ENCODE data around the gene NLGN3.
"Not testable (repeated sequence)": the region's sequence is repeated elsewhere in the genome, so short reads cannot be mapped to it uniquely, and the experiment has no call there.

NLGN3 gene

DNA sequence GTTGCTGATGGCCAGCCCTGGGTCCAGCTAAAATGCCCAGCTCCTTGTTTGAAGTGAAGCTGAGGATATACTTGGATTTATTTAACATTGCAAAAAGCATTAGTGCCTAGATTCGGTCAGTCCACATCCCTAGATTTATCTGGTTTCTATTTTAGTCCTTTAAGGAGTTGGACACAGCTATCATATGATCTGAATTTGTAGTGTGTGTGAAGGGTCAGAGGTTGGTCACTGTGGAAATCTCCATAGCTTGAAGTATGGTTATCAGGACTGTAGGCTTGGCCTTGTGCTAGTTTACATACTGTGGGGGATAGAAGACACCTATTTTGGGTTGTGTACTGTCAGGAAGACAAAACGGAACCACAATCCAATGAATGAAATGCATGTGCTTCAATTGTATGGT, 28.8 kb downstream of the NLGN3 start:
- no peak for DNase-seq

DNA sequence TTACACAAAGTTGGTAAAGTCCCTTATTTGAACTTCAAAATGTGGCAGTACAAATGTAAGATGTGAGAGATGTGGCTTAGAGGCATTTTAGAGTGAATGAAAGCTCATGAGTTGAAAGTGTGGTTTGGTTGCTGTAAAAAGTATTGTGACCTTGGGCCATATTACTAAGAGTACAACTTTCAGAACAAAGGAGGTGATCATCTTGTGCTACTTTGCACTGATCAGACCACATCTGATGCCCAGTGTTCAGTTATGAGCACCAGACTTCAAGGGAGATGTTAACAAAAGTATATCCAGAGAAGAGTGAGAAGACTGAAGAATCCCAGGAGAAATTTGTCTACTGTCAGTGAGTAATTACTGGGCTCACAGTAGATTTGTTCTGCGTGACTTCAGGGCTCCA, 30.2 kb downstream of the NLGN3 start:
- no peak for DNase-seq

DNA sequence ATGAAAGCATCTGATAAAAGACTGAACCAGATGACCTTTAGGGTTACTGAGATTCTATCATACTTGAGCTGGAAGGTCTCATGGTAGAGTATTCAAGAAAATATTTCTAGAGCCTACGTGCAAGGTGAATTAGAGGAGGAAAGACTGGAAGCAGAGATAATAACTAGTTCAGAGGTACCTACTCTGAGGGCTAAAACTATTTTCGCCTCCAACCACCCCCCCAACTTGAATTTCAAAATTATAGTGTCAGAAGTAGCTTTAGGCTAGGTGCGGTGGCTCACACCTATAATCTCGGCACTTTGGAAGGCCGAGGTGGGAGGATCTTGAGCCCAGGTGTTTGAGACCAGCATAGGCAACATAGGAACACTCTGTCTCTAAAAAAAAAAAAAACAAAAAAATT, 30.9 kb downstream of the NLGN3 start:
- DNase-seq, result no peak

DNA sequence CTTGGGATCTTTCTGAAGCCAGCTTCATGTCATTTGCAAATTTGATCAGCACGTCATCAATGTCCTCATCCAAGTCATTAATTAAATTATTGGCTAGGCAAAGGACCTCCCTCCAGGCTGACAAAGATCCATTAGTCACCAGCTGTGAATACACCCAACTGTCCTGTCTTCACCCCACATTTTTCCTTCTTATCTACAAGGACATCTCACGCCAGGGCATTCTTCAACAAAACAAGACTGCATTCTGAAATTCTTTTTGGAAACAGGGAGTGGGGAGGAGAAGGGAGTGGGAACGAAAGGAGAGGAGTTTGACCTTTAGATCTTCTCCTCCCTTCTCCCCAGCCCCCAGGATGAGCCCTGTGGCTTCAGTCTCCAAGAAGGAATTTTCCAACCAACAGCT, 32.7 kb downstream of the NLGN3 start:
- no peak for DNase-seq

DNA sequence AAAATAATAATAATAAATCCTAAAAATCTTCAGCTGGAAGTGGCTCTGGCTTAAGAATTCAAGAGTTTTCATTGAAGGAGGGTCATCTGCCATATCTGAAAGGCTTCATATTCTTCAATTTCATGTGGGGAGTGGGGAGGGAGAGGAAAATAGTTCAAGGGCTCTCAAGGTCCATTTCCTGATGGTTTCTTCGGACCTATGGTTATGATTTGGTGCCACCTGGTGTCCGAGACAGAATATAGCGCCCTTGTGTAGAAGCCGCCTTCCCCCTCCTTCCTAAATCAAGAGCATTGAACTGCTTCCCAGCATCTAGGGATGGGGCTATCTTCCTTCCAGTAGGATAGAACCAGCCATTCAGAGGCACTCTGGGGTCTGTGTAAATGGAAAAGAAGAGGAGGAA, 34.3 kb downstream of the NLGN3 start:
- peak; percentile 68 for DNase-seq

DNA sequence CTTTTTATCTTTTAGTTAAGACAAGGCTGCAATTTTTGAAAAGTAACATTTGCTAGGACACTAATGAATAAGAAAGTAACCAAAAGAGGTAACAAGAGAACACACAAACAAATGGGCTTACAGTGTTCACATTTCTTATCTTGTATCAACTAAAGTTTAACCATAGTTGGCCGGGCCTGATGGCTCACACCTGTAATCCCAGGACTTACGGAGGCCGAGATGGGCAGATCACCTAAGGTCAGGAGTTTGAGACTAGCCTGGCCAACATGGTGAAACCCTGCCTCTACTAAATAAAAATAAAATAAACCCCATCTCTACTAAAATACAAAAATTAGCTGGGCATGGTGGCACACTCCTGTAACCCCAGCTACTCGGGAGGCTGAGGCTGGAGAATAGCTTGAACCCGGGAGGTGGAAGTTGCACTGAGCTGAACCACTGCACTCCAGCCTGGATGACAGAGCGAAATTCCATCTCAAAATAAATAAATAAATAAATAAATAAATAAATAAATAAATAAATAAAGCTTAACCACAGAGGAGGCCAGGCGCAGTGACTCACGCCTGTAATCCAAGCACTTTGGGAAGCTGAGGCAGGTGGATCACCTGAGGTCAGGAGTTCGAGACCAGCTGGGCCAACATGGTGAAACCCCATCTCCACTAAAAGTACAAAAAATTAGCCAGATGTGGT, 36.1 kb downstream of the NLGN3 start:
- DNase-seq, result not testable (repeated sequence)

DNA sequence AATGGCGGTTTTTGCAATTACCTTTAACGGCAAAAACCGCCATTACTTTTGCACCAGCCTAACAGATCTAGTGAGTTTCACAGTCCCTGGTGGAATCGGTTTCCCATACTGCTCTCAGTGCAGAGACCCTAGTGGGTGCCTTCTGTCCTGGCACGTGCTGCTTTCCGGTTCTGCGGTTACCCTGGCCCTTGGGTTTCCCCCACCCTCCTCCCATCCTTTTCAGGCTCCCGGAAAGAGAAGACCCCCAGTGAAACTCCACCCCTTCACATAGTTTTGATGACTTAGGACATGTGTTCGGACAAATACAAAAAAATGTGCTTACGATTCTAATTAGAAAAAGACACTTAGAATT, 36.9 kb downstream of the NLGN3 start:
- DNase-seq, result peak; percentile 48

DNA sequence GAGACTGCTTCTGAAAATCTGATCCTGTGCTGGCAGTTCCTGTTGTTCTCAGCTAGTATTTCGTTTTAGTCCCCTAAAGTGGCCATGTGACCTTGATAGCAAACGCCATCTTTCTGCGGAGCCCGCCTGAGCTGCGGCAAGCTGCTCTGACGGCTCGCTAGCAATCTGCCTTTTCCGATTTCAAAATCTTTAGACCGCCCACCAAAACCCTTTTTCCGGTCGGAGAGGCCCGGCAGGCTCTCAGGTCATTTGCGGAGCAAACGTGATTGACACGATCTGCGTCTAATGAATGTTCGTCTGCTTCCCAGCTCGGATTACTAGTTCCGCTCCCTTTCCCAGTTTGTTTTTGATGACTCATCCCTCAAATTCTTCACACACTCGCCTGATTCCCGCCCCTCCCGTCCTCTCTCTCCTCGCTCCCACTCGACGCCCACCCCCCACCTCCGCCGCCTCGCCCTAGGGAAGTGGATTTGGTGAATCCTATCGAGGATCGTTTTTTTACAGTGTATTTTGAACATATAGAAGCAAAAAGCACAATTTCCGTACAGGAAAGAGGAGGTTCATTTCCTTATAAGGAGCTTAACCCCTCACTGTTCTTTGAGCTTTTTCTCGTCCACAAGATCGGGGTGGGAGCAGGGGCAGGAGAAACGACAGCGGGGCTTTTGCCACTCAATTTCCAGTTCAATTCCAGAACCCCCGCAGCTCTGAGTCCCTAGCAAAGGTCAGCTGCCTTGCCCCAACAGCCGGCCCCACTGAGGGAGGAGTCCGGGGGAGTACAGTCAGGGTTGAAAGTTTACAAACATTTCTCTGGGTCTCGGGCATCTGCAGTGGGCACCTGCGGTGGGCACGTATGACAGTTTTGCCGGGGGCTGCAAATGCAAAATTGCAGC, 37.5 kb downstream of the NLGN3 start:
- DNase-seq, result peak; percentile 97

DNA sequence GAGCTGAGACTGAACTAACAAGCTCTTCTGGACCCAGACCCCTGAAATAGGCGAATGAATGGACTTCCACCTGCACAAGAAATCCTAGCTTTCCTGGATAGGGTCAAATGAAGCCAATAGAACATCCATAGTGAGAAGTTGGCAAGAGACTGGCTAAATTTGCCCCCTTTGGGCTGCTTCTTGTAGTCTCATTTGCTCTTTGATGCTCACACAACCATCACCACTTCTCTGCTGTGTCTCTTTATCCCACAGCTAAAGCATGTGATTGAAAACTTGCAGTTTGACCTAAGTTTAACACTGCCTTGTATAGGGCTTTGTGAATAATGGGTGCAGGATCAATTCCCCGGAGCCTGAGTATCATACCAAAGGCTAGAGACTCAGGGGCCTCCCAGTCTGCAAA, 38.2 kb downstream of the NLGN3 start:
- no peak for DNase-seq

DNA sequence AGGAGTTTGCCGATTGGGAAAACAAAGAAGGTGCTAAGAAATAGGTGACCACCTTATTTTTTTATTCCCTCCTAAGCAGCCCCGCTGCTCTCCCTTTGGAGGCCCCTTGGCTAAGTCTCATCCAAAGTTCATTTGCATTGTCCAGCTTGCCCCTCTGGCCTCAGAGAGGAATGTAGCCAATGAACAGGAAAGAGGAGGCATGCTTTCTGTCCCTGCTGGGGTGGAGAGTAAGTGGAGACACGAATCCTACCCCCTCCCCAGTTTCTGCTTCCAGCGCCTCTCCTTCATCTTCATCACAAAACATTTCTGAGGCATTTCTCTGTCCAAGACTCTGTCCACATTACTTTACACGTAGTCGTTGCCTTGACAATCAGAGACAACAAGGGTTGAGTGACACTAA, 38.7 kb downstream of the NLGN3 start:
- no peak for DNase-seq

DNA sequence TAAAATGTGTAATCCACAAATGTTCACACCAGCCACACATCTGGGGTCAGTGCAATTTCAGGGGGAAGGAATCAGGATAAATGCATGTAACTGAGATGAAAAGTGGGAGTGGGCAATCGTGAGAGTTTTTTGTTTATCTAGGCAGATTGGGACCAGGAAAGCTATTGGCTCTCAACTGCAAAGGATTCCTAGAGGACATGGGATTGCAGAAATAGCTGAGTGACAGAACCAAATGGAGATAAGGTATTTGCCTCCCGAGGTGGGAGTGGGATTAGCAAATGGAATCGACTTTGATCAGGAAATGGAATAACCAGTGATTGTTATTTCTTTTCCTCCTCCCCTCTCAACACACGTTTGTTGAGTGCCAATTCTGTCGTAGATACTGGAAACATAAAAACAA, 39.5 kb downstream of the NLGN3 start:
- no peak for DNase-seq

DNA sequence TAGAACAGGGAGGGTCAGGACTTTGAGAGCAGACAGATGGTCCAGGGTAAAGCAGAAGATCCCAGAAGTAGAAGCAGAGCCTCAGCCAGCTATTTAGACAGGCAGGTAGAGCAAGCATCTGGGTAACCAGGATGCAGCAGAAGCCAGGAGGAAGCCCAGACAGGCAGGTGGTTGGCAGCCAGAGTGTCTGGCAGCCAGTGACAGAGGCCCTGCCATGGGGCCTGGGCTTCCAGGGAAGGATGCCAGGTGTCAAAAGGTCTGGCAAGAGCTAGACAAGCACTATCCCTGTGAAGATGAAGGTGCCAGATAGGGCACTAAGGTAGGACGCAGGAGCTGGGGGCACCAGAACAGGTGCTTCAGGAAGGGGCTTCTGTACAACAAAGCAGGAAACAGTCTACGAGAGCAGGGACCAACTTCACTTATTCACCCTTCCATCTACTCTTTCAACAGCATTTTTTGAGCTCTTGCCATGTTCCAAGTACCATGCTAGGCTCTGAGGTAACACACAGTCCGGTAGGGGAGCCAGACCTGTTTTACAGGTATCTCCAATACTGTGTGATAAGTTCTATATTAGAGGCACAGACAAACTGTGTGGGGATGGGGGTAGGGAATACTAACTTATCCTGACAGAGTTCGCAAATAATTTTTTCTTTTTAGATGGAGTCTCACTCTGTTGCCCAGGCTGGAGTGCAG, 40.3 kb downstream of the NLGN3 start:
- DNase-seq, result no peak

DNA sequence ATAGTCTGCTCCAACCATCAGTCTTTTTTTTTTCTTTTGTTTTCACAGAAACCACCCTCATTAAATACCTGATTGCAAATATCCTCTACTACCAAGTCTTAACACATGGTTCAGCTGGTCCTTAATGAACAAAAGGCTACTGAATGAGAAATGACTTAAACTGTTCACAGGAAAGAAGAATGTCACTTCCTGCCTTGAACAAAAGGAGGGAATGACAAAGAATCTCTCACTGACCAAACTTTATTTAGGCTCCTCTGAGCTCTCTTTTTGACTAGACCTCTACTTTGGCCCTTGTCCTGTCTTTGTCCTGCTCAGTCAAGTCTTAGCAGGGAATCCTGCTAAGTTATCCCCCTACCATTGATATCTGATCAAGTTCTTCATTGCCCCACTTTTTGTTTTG, 46.6 kb downstream of the NLGN3 start:
- no peak for DNase-seq

DNA sequence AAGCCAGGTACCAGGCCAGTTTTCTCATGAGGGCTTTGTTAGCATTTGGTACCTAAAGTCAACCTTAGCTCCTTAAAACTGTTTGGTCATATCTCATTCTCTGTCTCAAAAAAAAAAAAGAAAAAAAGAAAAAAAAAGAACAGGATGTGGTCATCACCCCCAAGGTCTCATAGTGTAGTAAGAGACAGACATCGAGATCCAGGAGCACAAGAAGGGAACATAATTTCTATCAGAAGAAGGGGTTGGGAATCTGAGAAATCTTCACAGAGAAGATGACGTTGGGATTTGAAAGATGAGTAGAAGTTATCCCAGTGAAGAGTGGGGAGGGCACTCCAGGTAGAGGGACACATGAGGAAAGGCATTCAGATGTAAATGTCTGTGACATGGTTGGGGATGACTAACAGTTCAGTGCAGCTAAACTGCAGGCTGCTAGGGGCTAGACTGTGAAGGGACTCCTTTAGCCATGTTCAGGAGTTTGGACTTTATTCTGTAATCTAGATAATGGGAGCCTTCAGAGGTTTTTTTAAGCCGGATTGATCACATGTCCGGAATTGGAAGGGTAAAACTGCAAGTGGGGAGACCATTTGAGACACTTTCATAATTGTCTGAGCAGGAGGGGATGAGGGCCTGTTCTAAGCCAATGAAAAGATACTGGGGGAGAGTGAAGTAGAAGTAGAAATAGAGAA, 51.5 kb downstream of the NLGN3 start:
- DNase-seq, result no peak

DNA sequence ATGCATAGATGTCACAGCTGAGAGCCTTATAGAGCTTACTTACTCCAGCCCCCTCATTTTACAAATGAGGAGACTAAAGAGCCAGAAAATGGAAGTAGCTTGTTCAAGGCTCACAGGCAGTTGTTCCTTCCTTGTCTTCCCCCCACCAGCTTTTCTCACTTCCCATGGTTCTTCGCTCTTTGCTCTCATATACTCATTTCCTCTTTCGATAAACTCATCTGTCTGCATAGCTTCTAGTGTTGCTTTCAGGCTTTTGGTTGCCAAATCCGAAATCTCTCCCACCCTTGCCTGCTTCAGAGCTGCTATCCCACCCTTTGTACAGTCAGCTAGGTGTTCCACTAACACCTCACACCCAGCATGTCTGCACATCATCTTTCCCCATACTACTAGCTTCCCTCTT, 53.4 kb downstream of the NLGN3 start:
- no peak for DNase-seq

DNA sequence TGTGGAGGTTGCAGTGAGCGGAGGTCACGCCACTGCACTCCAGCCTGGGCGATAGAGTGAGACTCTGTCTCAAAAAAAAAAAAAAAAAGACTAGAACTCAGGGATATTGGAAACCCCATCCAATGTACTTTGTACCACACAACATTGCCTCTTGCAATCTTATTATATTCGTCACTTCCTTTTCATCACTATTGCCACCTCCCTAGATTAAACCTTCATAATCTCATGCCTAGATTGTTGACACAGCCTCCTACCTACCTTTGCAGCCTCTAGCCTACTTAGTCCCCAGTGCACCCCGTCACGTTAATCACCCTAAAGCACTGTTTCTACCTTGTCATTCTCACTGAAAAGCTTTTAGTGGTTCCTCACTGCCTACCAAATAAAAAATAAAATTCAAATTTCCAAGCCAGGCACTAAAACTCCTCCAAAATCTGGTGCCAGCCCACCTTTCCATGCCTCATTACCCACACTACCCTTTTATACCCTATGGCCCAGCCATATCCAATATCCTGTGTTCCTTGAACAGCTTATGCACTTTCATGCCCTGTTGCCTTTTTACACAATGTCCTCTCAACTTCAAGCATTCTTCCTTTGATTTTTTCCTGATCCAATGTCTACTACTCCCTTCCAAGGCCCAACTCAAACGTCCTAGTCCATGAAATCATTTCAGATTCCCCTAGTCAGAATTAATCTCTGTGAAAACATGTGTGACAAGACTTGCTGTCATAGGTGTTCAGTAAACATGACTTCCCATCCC, 54.8 kb downstream of the NLGN3 start:
- DNase-seq, result no peak

DNA sequence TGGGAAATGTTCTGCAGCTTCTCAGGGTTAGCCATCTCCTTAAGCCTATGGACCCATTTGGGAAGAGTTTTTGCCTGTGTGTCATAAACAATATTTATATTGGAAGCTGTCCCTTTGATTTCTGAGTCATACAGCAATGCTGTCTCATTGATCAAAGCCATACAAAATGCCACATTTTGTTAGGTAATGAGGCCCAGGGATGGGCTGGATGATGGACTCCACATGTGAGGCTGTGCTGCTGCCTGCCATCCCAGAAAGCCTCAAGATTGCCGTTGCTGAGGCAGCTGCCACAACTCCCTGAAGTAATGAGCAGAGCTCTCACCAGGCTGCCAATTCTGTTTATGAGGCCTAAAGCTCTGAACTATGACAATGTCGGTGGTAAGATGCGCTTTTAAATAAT, 66.2 kb downstream of the NLGN3 start:
- DNase-seq, result no peak

DNA sequence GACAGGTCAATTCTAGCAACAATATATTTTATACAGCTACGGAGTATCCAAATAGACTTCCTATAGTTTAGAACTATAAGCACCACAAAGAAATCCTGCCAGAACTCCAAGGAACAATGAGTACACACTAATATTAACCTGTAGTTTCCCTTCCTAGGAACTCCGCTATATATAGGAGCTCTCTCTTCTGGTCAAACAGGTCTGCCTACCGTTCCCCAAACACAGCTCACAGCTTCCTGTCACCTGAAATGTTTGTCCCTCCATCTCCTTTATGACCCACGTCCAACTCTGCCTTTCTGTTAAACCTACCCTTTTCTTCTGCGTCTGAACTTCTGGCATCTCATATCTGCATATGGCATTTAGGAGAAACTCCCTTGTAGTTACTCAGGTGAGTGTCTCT, 67.9 kb downstream of the NLGN3 start:
- DNase-seq, result no peak

DNA sequence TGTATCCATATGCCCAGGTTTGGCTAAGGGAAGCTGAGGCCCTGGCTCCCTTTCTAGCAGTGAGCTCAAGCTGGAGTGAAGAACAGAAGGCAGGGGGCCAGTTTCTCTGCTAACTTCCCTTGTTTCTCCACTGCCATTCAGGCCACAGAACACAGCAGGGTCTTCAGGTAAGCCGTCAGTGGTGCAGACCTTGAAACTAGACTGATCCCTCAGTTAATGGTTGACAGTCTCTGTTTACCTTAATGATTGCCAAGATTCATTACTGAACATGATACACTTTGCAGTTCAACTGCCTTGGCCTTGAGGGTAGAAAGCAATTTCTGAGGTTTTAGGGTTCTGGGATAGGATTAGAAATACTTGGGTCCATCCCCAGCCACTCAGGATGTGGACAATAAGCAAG, 69.5 kb downstream of the NLGN3 start:
- DNase-seq, result no peak

DNA sequence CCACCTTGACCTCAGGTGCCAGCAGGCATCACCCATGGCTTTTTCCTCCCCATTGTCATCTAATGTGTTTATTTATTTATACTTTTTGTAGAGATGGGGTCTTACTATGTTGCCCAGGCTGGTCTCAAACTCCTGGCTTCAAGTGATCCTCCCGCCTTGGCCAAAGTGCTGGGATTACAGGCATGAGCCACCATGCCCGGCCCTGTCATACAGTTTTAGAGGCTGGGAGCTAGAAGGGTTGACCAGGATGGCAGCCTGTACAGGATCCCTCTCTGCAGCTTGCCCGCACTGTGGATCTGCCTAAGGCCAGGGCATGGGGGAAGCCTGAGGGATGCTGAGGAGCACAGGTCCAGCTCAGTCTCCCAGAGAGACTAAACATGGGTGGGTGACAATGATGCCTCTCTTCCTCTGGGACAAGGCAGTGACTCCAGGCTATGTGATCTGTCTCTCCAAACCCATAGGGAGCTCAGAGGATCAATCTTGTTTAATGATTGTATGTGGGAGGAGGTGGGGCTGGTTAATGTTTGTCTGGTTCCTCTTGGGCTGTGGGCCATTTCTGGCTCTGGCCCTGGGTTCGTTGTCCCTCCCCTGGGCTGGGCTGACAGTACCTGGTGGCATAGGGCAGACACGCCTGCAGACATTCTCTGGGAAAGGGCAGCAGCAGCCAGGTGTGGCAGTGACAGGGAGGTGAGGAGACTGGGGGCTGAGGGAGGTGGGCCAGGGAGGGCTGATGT, 70.1 kb downstream of the NLGN3 start:
- no peak for DNase-seq

DNA sequence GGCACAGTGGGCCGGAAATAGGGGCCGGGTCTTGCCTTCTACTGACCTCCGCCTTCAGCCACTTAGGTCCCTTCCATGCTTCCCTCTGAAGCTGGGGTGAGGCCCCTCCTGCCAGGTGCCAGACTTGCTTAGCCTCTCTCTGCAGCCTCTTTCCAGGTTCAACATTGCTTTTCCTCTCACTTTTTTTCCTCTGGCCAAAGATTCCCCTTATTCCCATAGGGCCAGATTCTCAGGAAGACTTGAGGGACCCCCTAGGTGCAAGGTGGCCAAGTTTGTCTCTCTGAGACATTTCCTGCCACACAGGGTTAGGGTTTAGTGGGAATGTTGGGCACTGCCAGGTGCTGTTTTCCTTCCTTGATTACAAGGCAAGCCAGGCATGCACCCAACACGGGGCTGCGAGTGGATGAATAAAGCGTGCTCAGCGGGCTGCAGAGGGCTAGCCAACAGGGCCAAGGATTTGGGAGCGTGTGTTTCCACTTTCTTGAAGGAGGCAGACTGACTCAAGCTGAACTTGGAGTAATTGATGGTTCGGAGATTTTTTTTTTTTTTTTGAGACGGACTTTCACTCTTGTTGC, 70.8 kb downstream of the NLGN3 start:
- no peak for DNase-seq

DNA sequence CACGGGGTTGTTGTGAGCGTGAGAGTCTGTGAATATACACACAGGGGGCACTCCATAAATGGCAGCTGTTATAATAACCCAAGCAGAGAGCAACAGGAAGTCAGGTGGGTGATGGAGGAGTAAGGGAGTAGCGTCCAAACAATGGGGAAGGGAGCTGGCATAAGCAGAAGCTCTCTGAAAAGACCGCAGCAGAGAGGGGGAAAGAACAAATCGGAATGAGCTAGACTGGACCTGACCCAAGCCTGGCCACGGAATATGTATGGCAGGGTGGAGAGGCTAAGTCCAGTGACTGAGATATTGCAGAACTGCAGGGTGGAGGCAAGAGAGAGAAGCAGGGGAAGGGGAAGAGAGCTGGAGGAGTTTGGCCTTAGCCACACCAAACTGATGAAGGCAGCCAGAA, 71.8 kb downstream of the NLGN3 start:
- peak; percentile 88 for DNase-seq

All from NCI-H345 (cell line).